B cell (primary cell): ENCODE data around the gene TNNT1. TPM values are rescaled to one million over a fixed set of nuclear protein-coding genes. Genes with fewer than 3 reads are reported as not detected.

ENCODE experiments used
- ATAC-seq: fragments of 200-7000 bp; cut with Tn5 transposase; one replicate; pipeline ENCODE4 v1.10.0; 2021; ENCODE audit warnings: low read depth, mild to moderate bottlenecking, moderate number of reproducible peaks, moderate library complexity
- CTCF ChIA-PET: fragments of 350-600 bp; sonication (Branson Sonifier 250); formaldehyde crosslinking; loops from one replicate; lab custom pipeline; 2021; ENCODE audit warnings: antibody characterized with exemption, inconsistent platforms; lab: Charles Lee
- POLR2A ChIA-PET: fragments of 350-600 bp; sonication (Branson Sonifier 250); formaldehyde crosslinking; loops from one replicate; lab custom pipeline; 2021; ENCODE audit warnings: antibody characterized with exemption; lab: Charles Lee
- DNase-seq: peaks from one replicate; pipeline ENCODE4 v3.0.0; 2013
- H2AFZ ChIP-seq: 2 replicates; pipeline ENCODE4 v1.6.1; 2012; ENCODE audit warnings: mild to moderate bottlenecking, low read depth, low read length; ENCODE audit not compliant: insufficient read depth, poor library complexity, severe bottlenecking
- H3K27ac ChIP-seq, 2 donors: 1 replicate in 1 of 2; 2 replicates in 1 of 2; pipeline ENCODE4 v1.5.1; 2012 to 2013; ENCODE audit warnings: low read length in 2 of 2, mild to moderate bottlenecking in 2 of 2, moderate library complexity in 1 of 2
- H3K27me3 ChIP-seq, 4 experiments: fragments of 200-600 bp in 1 of 4; sonication (generic) in 1 of 4; replicated peaks in 1 of 4; 1 replicate in 2 of 4; 2 replicates in 2 of 4; pipeline versions ENCODE4 v1.6.1 to v1.7.0; 2013 to 2016; ENCODE audit warnings: low read length in 3 of 4, mild to moderate bottlenecking in 2 of 4, mixed read lengths in 1 of 4, moderate library complexity in 1 of 4; ENCODE audit not compliant: insufficient read depth in 4 of 4, control insufficient read depth in 3 of 4; ENCODE audit errors: control extremely low read depth in 1 of 4
- H3K36me3 ChIP-seq, 2 experiments: replicated peaks in 1 of 2; 1 replicate in 1 of 2; 2 replicates in 1 of 2; pipeline versions ENCODE4 v1.6.1 to v1.7.1; 2013; ENCODE audit warnings: low read length in 1 of 2; ENCODE audit not compliant: insufficient read depth in 2 of 2, control insufficient read depth in 1 of 2; ENCODE audit errors: control extremely low read depth in 1 of 2, extremely low read depth in 1 of 2
- H3K4me1 ChIP-seq, 2 donors: fragments of 200-600 bp in 1 of 2; sonication (generic) in 1 of 2; 1 replicate in 1 of 2; 2 replicates in 1 of 2; pipeline versions ENCODE4 v1.5.1 to v1.6.1; 2013 to 2017; ENCODE audit warnings: low read length in 2 of 2; ENCODE audit not compliant: control insufficient read depth in 2 of 2, insufficient read depth in 2 of 2
- H3K4me2 ChIP-seq: replicated peaks from 2 replicates; pipeline ENCODE3; 2012; ENCODE audit warnings: mild to moderate bottlenecking, low read depth, low read length; ENCODE audit not compliant: poor library complexity, severe bottlenecking
- H3K4me3 ChIP-seq, 5 experiments: fragments of 200-600 bp in 1 of 5; sonication (generic) in 1 of 5; 1 replicate in 3 of 5; 2 replicates in 2 of 5; pipeline versions ENCODE4 v1.5.1 to v1.7.0; 2011 to 2016; ENCODE audit warnings: low read length in 4 of 5, mild to moderate bottlenecking in 4 of 5, low read depth in 2 of 5, control low read depth in 1 of 5, moderate library complexity in 1 of 5; ENCODE audit not compliant: insufficient read depth in 1 of 5; ENCODE audit errors: control extremely low read depth in 1 of 5, extremely low read depth in 1 of 5
- H3K79me2 ChIP-seq: fragments of 200-600 bp; sonication (generic); one replicate; pipeline ENCODE4 v1.6.0; 2016; ENCODE audit warnings: low read length; ENCODE audit not compliant: control insufficient read depth, insufficient read depth
- H3K9ac ChIP-seq: fragments of 200-600 bp; sonication (generic); 2 replicates; pipeline ENCODE4 v1.6.1; 2017; ENCODE audit warnings: mild to moderate bottlenecking, low read length, moderate library complexity
- H3K9me3 ChIP-seq, 3 donors: one replicate each; pipeline versions ENCODE4 v1.6.1 to v1.7.1; 2013; ENCODE audit warnings: low read length in 2 of 3; ENCODE audit not compliant: control insufficient read depth in 2 of 3, insufficient read depth in 1 of 3; ENCODE audit errors: control extremely low read depth in 1 of 3
- H4K20me1 ChIP-seq: 2 replicates; pipeline ENCODE4 v1.6.0; 2012; ENCODE audit warnings: mild to moderate bottlenecking, low read length; ENCODE audit not compliant: insufficient read depth, control insufficient read depth, poor library complexity, severe bottlenecking
- H3K27ac Mint-ChIP-seq: one replicate; pipeline ENCODE4 v1.8.0; 2021; ENCODE audit warnings: mixed read lengths
- H3K27me3 Mint-ChIP-seq: one replicate; pipeline ENCODE4 v1.8.0; 2021; ENCODE audit warnings: mixed read lengths
- H3K4me1 Mint-ChIP-seq: one replicate; pipeline ENCODE4 v1.8.0; 2021; ENCODE audit warnings: mixed read lengths
- H3K4me3 Mint-ChIP-seq: one replicate; pipeline ENCODE4 v1.8.0; 2021; ENCODE audit warnings: mixed read lengths
- H3K9me3 Mint-ChIP-seq: one replicate; pipeline ENCODE4 v1.8.0; 2022; ENCODE audit warnings: mixed read lengths; ENCODE audit not compliant: insufficient read depth
- EZH2 ChIP-seq: IDR thresholded peaks from 2 replicates; pipeline ENCODE4 v1.6.1; 2012; ENCODE audit warnings: borderline replicate concordance, low read depth, mild to moderate bottlenecking, moderate library complexity, low read length; ENCODE audit not compliant: insufficient read depth, poor library complexity, severe bottlenecking
- WGBS: methylation state at CpG from one replicate; pipeline ENCODE4 v1.1.5; 2013; ENCODE audit warnings: missing lambda C conversion rate; ENCODE audit not compliant: insufficient coverage; 5-methylcytosine and 5-hydroxymethylcytosine counted together
- intact Hi-C: fragments of 100-400 bp; cut with micrococcal nuclease; formaldehyde crosslinking; loops from one replicate; pipeline ENCODE4 v1.10.0; 2022
- polyA plus RNA-seq: library from polyadenylated mRNA; depleted of rRNA; stranded (reverse); fragments of >200 nt; gene quantifications from 2 replicates; pipeline ENCODE4 v1.2.3, GENCODE V29; 2012
- total RNA-seq, 2 donors: library from RNA; stranded (reverse); fragments of 120-200 nt in 1 of 2; gene quantifications; 1 replicate in 1 of 2; 2 replicates in 1 of 2; pipeline versions ENCODE4 v1.2.3 to v1.2.4, GENCODE V29; 2013 to 2022
- TF ChIP-seq, protein P1 (sequence below): fragments of 200-600 bp; IDR thresholded peaks from one replicate; pipeline ENCODE4 v1.8.0; 2022; ENCODE audit warnings: antibody characterized with exemption, mild to moderate bottlenecking

The TNNT1 gene
- total and polyA plus RNA-seq, 2 donors (not counting 1 experiment from before 2014, with no cell fraction given): not detected

DNA sequence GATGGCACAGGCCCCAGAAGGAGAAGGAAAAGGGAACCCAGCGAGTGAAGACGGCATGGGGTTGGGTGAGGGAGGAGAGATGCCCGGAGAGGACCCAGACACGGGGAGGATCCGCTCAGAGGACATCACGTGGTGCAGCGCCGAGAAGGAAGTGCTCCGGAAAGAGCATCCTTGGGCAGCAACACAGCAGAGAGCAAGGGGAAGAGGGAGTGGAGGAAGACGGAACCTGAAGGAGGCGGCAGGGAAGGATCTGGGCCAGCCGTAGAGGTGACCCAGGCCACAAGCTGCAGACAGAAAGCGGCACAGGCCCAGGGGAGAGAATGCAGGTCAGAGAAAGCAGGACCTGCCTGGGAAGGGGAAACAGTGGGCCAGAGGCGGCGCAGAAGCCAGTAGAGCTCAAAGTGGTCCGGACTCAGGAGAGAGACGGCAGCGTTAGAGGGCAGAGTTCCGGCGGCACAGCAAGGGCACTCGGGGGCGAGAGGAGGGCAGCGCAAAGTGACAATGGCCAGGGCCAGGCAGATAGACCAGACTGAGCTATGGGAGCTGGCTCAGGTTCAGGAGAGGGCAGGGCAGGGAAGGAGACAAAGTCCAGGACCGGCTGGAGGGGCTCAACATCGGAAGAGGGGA is 32.7 kb downstream of the TNNT1 start:
- no peaks in the 10 kb centered on the region for H3K27me3 ChIP-seq
- H3K36me3 ChIP-seq: peaks cover 0 to 9% of the 10 kb centered on the region in 2 experiments
- H3K9ac ChIP-seq: peak overlapping the region; percentile 93
- intact Hi-C loops: loop anchor here (5.0 to 10.0 kb wide), 4 partner anchors 112 to 1002 kb away; partner anchors contain the start of genes EPN1, PRPF31 and TFPT
- peak overlapping the region; percentile 88 for H3K4me3 Mint-ChIP-seq
- peaks cover 46% of the 10 kb centered on the region for H3K79me2 ChIP-seq
- peak overlapping the region; percentile 98 for H3K4me2 ChIP-seq
- H3K27ac Mint-ChIP-seq: peak overlapping the region; percentile 90
- H3K4me1 Mint-ChIP-seq: peaks cover 50% of the 10 kb centered on the region
- peaks cover 12 to 44% of the 10 kb centered on the region in 2 donors for H3K4me1 ChIP-seq
- no peaks in the 10 kb centered on the region for H3K27me3 Mint-ChIP-seq
- peak overlapping the region; percentile 70 to 98 (median 81) for H3K4me3 ChIP-seq
- H2AFZ ChIP-seq: peak overlapping the region; percentile 68
- ATAC-seq (no peak), DNase-seq (peak; percentile 64)
- H3K9me3 Mint-ChIP-seq: no peaks in the 10 kb centered on the region
- H3K9me3 ChIP-seq: no peaks in the 10 kb centered on the region
- ChIA-PET POLR2A (interaction anchor here (1.3 to 1.7 kb wide), 2 partner anchors 31 to 538 kb away, joined by 3 to 4 read pairs; partner anchors contain the start of gene U2AF2), CTCF (interaction anchor here (3.0 kb wide), 1 partner anchor 28 kb away, joined by 14 read pairs; no protein-coding TSS in a partner anchor)
- peak overlapping the region; percentile 31 to 77 for H3K27ac ChIP-seq
- WGBS: 2% methylated on average over 25 of the region's 25 CpGs
- TF ChIP-seq, protein P1, sequence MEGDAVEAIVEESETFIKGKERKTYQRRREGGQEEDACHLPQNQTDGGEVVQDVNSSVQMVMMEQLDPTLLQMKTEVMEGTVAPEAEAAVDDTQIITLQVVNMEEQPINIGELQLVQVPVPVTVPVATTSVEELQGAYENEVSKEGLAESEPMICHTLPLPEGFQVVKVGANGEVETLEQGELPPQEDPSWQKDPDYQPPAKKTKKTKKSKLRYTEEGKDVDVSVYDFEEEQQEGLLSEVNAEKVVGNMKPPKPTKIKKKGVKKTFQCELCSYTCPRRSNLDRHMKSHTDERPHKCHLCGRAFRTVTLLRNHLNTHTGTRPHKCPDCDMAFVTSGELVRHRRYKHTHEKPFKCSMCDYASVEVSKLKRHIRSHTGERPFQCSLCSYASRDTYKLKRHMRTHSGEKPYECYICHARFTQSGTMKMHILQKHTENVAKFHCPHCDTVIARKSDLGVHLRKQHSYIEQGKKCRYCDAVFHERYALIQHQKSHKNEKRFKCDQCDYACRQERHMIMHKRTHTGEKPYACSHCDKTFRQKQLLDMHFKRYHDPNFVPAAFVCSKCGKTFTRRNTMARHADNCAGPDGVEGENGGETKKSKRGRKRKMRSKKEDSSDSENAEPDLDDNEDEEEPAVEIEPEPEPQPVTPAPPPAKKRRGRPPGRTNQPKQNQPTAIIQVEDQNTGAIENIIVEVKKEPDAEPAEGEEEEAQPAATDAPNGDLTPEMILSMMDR: no peak
- TF ChIP-seq EZH2: no peak
- H4K20me1 ChIP-seq: peaks cover 57% of the 10 kb centered on the region
